Cardiac muscle cell (in vitro differentiated cells and primary cell): ENCODE results near the gene PGAM4. TPM values are rescaled to one million over a fixed set of nuclear protein-coding genes. Genes with fewer than 3 reads are reported as not detected.
"Not testable (repeated sequence)": the region's sequence is repeated elsewhere in the genome, so short reads cannot be mapped to it uniquely, and the experiment has no call there.

Experiments
- DNase-seq, 2 donors: peaks; one replicate each; pipeline versions ENCODE4 v3.0.0 to v3.0.0-alpha.2; 2010 to 2017; ENCODE audit warnings: low read depth in 1 of 2, low spot score in 1 of 2
- H3K27ac ChIP-seq: fragments of 200-600 bp; sonication (generic); 2 replicates; pipeline ENCODE4 v1.5.1; 2016
- H3K27me3 ChIP-seq: fragments of 200-600 bp; sonication (generic); 2 replicates; pipeline ENCODE4 v1.6.0; 2016; ENCODE audit warnings: control low read depth
- H3K36me3 ChIP-seq: fragments of 200-600 bp; sonication (generic); 2 replicates; pipeline ENCODE4 v1.5.1; 2016; ENCODE audit warnings: control low read depth
- H3K4me1 ChIP-seq: fragments of 200-600 bp; sonication (generic); 2 replicates; pipeline ENCODE4 v1.8.1; 2017; ENCODE audit warnings: low read depth, mild to moderate bottlenecking, mixed run types
- H3K4me3 ChIP-seq: fragments of 200-600 bp; sonication (generic); 2 replicates; pipeline ENCODE4 v1.5.1; 2016; ENCODE audit warnings: mild to moderate bottlenecking
- H3K9me3 ChIP-seq: fragments of 200-600 bp; sonication (generic); 2 replicates; pipeline ENCODE4 v1.5.1; 2017; ENCODE audit warnings: low read depth, mild to moderate bottlenecking, control low read depth
- polyA plus RNA-seq: library from polyadenylated mRNA; unstranded; fragments of >200 nt; fragmentation: Nextera tagmentation; extraction: Ambion mirVana; gene quantifications from 2 replicates; pipeline ENCODE4 v1.2.1, GENCODE V29; 2016
- total RNA-seq: library from RNA; depleted of rRNA; stranded (reverse); fragments of >200 nt; gene quantifications from 2 replicates; pipeline ENCODE4 v1.2.3, GENCODE V29; 2016
- TF ChIP-seq, protein P1 (sequence below): IDR thresholded peaks from 2 replicates; pipeline ENCODE4 v1.5.1; 2012; ENCODE audit warnings: low read depth, mild to moderate bottlenecking, low read length

The PGAM4 gene
- total and polyA plus RNA-seq, 2 experiments from 2014 or later: 0.55 TPM; not detected in 1

DNA sequence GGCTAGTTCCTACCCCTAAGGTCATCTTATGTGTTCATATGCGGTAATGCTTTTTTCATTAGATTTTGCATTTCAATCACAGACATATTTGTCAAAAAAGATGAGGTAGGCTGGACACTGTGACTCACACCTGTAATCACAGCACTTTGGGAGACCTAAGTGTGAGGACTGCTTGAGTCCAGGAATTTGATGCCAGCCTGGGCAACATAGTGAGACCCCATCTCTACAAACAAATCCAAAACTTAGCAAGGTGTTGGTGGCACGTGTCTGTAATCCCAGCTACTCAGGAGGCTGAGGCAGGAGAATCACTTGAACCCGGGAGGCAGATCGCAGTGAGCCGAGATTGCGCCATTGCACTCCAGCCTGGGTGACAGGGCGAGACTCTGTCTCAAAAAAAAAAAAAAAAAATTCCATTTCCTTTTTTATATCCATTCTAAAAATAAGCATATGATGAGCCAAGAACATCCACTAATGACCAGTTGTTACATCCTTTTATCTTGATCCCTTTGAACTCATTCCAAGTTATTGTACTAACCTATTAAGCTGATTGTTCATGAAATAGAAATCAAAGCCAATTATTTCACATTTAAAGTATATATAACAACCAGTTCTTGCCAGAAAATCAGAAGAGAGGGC is 23.4 kb downstream of the PGAM4 start:
- H3K27me3 ChIP-seq: no peaks in the 10 kb centered on the region
- TF ChIP-seq, protein P1, sequence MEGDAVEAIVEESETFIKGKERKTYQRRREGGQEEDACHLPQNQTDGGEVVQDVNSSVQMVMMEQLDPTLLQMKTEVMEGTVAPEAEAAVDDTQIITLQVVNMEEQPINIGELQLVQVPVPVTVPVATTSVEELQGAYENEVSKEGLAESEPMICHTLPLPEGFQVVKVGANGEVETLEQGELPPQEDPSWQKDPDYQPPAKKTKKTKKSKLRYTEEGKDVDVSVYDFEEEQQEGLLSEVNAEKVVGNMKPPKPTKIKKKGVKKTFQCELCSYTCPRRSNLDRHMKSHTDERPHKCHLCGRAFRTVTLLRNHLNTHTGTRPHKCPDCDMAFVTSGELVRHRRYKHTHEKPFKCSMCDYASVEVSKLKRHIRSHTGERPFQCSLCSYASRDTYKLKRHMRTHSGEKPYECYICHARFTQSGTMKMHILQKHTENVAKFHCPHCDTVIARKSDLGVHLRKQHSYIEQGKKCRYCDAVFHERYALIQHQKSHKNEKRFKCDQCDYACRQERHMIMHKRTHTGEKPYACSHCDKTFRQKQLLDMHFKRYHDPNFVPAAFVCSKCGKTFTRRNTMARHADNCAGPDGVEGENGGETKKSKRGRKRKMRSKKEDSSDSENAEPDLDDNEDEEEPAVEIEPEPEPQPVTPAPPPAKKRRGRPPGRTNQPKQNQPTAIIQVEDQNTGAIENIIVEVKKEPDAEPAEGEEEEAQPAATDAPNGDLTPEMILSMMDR: no peak
- no peaks in the 10 kb centered on the region for H3K9me3 ChIP-seq
- no peak overlapping the region for H3K4me3 ChIP-seq
- DNase-seq: no peak
- H3K4me1 ChIP-seq: no peaks in the 10 kb centered on the region
- no peak overlapping the region for H3K27ac ChIP-seq
- no peaks in the 10 kb centered on the region for H3K36me3 ChIP-seq

DNA sequence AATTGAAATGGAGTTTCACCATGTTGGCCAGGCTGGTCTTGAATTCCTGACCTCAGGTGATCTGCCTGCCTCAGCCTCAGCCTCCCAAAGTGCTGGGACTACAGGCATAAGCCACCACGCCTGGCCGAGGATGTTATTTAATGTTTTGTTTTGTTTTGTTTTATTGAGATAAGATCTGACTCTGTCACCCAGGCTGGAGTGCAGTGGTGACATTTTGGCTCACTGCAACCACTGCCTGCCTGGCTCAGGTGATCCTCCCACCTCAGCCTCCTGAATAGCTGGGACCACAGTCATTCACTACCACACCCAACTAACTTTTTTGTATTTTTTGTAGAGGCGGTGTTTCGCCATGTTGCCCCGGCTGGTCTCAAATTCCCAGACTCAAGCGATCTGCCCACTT is 24.4 kb downstream of the PGAM4 start:
- DNase-seq, H3K36me3 ChIP-seq, H3K4me3 ChIP-seq, H3K4me1 ChIP-seq, H3K9me3 ChIP-seq, H3K27ac ChIP-seq, H3K27me3 ChIP-seq: not testable (repeated sequence)

DNA sequence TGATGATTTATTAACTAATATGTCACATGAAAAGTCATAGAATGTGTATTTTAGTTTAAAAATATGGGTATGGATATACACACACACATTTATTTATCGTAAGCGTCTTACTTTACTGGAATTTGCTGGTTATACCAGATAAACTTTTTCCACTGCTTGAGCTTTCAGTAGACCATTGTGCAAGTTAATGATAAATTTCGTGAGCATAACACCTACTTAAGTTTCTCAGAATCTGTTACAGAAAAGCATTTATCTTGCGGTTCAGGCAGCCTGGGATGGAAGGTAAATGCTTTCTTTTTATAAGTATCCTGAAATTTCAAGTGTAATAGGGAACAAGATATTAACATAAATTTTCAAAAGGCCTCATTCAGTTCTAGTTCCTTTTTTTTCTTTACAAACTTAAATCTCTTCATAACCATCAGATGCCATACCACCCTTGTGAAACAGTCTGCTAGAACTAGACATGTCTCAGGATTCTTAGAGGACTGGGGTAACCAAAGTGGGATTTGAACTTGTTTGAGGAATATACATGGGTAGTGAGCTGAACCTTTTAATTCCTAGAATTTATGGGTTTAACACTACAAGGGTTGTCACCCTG is 31.3 kb downstream of the PGAM4 start:
- TF ChIP-seq, protein P1: no peak
- Histone ChIP-seq H3K27ac (no peak overlapping the region), H3K4me1 (no peaks in the 10 kb centered on the region), H3K4me3 (no peak overlapping the region), H3K9me3 (no peaks in the 10 kb centered on the region), H3K27me3 (no peaks in the 10 kb centered on the region), H3K36me3 (no peaks in the 10 kb centered on the region)
- DNase-seq: no peak

DNA sequence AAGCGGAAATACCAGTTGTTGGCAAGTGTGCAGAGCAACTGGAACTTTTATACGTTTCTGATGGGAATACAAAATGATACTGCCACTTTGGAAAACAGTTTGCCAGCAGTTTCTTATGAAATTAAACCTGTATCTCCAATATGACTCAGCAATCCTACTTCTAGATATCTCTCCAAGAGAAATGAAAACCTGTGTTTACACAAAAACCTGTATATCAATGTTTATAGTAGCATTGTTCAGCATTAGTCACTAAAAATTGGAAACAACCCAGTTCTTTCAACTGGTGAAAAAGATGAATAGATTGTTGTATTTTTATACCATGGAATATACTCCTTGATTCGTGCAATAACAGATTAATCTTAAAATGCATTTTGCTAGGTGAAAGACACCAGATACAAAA is 32.1 kb downstream of the PGAM4 start:
- H3K27me3 ChIP-seq: no peaks in the 10 kb centered on the region
- H3K27ac ChIP-seq: no peak overlapping the region
- TF ChIP-seq, protein P1: no peak
- H3K9me3 ChIP-seq: no peaks in the 10 kb centered on the region
- no peak overlapping the region for H3K4me3 ChIP-seq
- H3K4me1 ChIP-seq: no peaks in the 10 kb centered on the region
- DNase-seq: peak in 1 of 2 donors; percentile 12
- H3K36me3 ChIP-seq: no peaks in the 10 kb centered on the region

DNA sequence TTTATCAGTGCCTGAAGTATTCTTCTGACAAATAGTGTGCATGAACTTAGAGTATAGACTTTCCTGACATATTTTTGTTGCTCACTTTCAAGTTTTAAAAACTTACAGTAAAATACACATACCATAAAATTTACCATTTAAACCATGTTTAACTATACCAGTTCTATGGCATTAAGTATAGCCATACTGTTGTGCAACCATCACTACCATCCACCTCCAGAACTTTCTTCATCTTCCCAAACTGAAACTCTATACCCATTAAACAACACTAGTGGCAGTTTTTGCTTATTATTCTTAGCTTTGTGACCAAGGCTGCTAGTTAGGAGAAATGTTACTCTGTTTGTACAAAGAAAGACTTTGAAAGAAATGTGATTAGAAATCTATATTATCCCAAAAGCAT is 33.1 kb downstream of the PGAM4 start:
- DNase-seq: no peak
- H3K36me3 ChIP-seq: no peaks in the 10 kb centered on the region
- no peaks in the 10 kb centered on the region for H3K4me1 ChIP-seq
- no peaks in the 10 kb centered on the region for H3K27me3 ChIP-seq
- TF ChIP-seq, protein P1: no peak
- no peaks in the 10 kb centered on the region for H3K9me3 ChIP-seq
- H3K4me3 ChIP-seq: no peak overlapping the region
- no peak overlapping the region for H3K27ac ChIP-seq

DNA sequence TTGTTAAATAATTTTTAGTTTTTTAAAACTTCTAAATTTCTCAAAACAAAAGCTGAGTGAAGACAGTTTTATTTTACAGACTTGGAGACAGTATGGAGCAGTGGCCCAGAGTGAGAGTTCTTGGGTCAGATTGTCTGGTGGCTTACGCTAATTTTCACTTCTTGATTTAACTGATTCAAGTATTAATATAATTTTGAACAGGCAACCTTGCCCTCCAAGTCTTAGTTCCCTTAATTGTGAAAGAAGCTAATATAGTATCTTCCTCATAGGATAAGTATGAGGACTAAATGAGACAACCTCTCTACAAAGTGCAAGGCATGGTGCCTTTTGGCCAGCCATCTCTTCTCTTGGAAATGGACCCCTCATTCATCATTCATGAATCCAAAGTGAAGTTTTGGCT is 33.6 kb downstream of the PGAM4 start:
- TF ChIP-seq, protein P1: no peak
- Histone ChIP-seq H3K27me3 (no peaks in the 10 kb centered on the region), H3K4me3 (no peak overlapping the region)

More for the DNA sequence above, 33.6 kb downstream of the PGAM4 start:
- Histone ChIP-seq H3K36me3 (no peaks in the 10 kb centered on the region), H3K4me1 (no peaks in the 10 kb centered on the region), H3K9me3 (no peaks in the 10 kb centered on the region), H3K27ac (no peak overlapping the region)
- no peak for DNase-seq
